HepG2 (cell line): Measurements from ENCODE around the gene RCE1. TPM values are rescaled to one million over a fixed set of nuclear protein-coding genes. Genes with fewer than 3 reads are reported as not detected.

Experiments used
- ATAC-seq: fragments of 200-7000 bp; cut with Tn5 transposase; 3 replicates; pipeline ENCODE4 v1.9.1; 2020; ENCODE audit warnings: mild to moderate bottlenecking, moderate library complexity
- BruUV-seq: library from RNA; stranded (reverse); fragments of 400-500 nt; replicated peaks from 2 replicates; lab custom pipeline; 2021; lab: Mats Ljungman, UMichigan
- CTCF ChIA-PET: fragments of 300-600 bp; formaldehyde crosslinking; extraction: SDS; loops from one replicate; lab custom pipeline; 2021; ENCODE audit warnings: low total read pairs, inconsistent platforms, low intra/inter-chr PET ratio; lab: Yijun Ruan, JAX
- POLR2A ChIA-PET: fragments of 350-600 bp; sonication (Branson Sonifier 250); formaldehyde crosslinking; loops from one replicate; lab custom pipeline; 2020; ENCODE audit warnings: antibody characterized with exemption, inconsistent platforms; lab: Yijun Ruan, JAX
- DNase-seq: peaks from one replicate; pipeline ENCODE4 v3.0.0-alpha.2; 2015; ENCODE audit warnings: low spot score
- FAIRE-seq: peaks from 3 replicates; lab custom pipeline; 2011; peaks lifted over from hg19 to GRCh38; lab: Jason Lieb, UNC
- H2AFZ ChIP-seq: one replicate; pipeline ENCODE4 v1.6.1; 2011; ENCODE audit warnings: low read length, inconsistent platforms
- H3K27ac ChIP-seq: fragments of 300-600 bp; 3 replicates; pipeline ENCODE4 v1.8.0; 2011; ENCODE audit warnings: mixed run types, mild to moderate bottlenecking, mixed read lengths, low read length, inconsistent platforms; ENCODE audit not compliant: insufficient read depth; ENCODE audit errors: extremely low read length
- H3K27me3 ChIP-seq, 2 experiments: fragments of 200-600 bp in 1 of 2; 2 replicates in 1 of 2; 3 replicates in 1 of 2; pipeline versions ENCODE4 v1.6.0 to v1.8.0; 2011; ENCODE audit warnings: low read length in 2 of 2, mild to moderate bottlenecking in 2 of 2, moderate library complexity in 2 of 2, inconsistent platforms in 1 of 2; ENCODE audit not compliant: insufficient read depth in 2 of 2, control insufficient read depth in 1 of 2
- H3K36me3 ChIP-seq, 2 experiments: fragments of 200-600 bp in 1 of 2; replicated peaks in 1 of 2; 2 replicates in 1 of 2; 3 replicates in 1 of 2; pipeline versions ENCODE4 v1.5.1 to v1.8.0; 2011; ENCODE audit warnings: low read length in 2 of 2, inconsistent platforms in 1 of 2; ENCODE audit not compliant: insufficient read depth in 2 of 2, control insufficient read depth in 1 of 2
- H3K4me1 ChIP-seq: 2 replicates; pipeline ENCODE4 v1.5.1; 2012; ENCODE audit warnings: low read length, inconsistent platforms; ENCODE audit not compliant: insufficient read depth
- H3K4me2 ChIP-seq: 2 replicates; pipeline ENCODE4 v1.6.0; 2011; ENCODE audit warnings: low read depth, low read length, inconsistent platforms
- H3K4me3 ChIP-seq, 3 experiments: fragments of 200-600 bp in 1 of 3; sonication (generic), shearing (Covaris generic) in 1 of 3; replicated peaks in 1 of 3; 2 replicates each; pipeline ENCODE4 v1.5.1; 2011 to 2016; ENCODE audit warnings: low read length in 3 of 3, inconsistent platforms in 2 of 3, low read depth in 2 of 3, mild to moderate bottlenecking in 2 of 3, control low read depth in 1 of 3, mixed read lengths in 1 of 3; ENCODE audit not compliant: insufficient read depth in 1 of 3
- H3K79me2 ChIP-seq: one replicate; pipeline ENCODE4 v1.6.1; 2011; ENCODE audit warnings: low read length, inconsistent platforms; ENCODE audit not compliant: insufficient read depth
- H3K9ac ChIP-seq: 2 replicates; pipeline ENCODE4 v1.6.0; 2011; ENCODE audit warnings: mild to moderate bottlenecking, low read depth, low read length, inconsistent platforms; ENCODE audit not compliant: insufficient read depth
- H3K9me3 ChIP-seq: 2 replicates; pipeline ENCODE4 v1.5.1; 2012; ENCODE audit warnings: mild to moderate bottlenecking, low read length
- H4K20me1 ChIP-seq: 2 replicates; pipeline ENCODE4 v1.6.0; 2011; ENCODE audit warnings: inconsistent platforms, mild to moderate bottlenecking, low read length, moderate library complexity; ENCODE audit not compliant: insufficient read depth
- MIXL1 ChIP-seq: IDR thresholded peaks from 2 replicates; pipeline ENCODE4 v1.6.1; 2016
- TBX3 ChIP-seq: fragments of 450-650 bp; IDR thresholded peaks from 2 replicates; pipeline ENCODE4 v1.6.1; 2017; ENCODE audit warnings: antibody characterized with exemption, mild to moderate bottlenecking, inconsistent platforms, borderline replicate concordance
- ZNF501 ChIP-seq: sonication (generic); formaldehyde crosslinking; IDR thresholded peaks from 2 replicates; pipeline ENCODE4 v1.5.1; 2020; ENCODE audit warnings: mild to moderate bottlenecking, moderate library complexity, missing genetic modification reagents
- WGBS: methylation state at CpG from one replicate; pipeline ENCODE4 v1.1.6; 2017; ENCODE audit warnings: low lambda C conversion rate; 5-methylcytosine and 5-hydroxymethylcytosine counted together
- in situ Hi-C: cut with HindIII; loops from 2 replicates; pipeline ENCODE4 v1.10.0; 2017; ENCODE audit warnings: low pct_unique_long_range_greater_than_20kb; ENCODE audit not compliant: extremely low pct_ligation_motif_present
- intact Hi-C: fragments of 100-400 bp; cut with micrococcal nuclease; formaldehyde crosslinking; loops from one replicate; pipeline ENCODE4 v1.10.0; 2022; ENCODE audit not compliant: unreplicated experiment
- polyA plus RNA-seq, 8 experiments: library from polyadenylated mRNA; depleted of rRNA in 3 of 8; stranded (reverse) in 7 of 8; unstranded in 1 of 8; fragments of >200 nt; fragmentation: Illumina TruSeq in 4 of 8; extraction: Trizol in 4 of 8; gene quantifications; 2 replicates each; pipeline versions ENCODE4 v1.2.1 to v1.2.3, GENCODE V29; 2011 to 2016; ENCODE audit warnings: low read depth in 4 of 8, missing spikeins in 1 of 8, mixed read lengths in 1 of 8; ENCODE audit not compliant: insufficient read depth in 1 of 8
- total RNA-seq, 5 experiments: library from RNA; depleted of rRNA; stranded (reverse); fragments of >200 nt; fragmentation: Illumina TruSeq; extraction: Trizol; gene quantifications; 2 replicates each; pipeline ENCODE4 v1.2.3, GENCODE V29; 2016; ENCODE audit warnings: low read depth in 1 of 5
- TF ChIP-seq, protein P1 (sequence below): sonication (generic); formaldehyde crosslinking; IDR thresholded peaks from 2 replicates; pipeline ENCODE4 v1.4.0; 2020; ENCODE audit warnings: missing genetic modification reagents
- TF ChIP-seq, protein P2 (sequence below): sonication (generic); formaldehyde crosslinking; IDR thresholded peaks from 2 replicates; pipeline ENCODE4 v1.4.0; 2020; ENCODE audit warnings: missing genetic modification reagents, borderline replicate concordance
- TF ChIP-seq, protein P3 (sequence below): sonication (generic); formaldehyde crosslinking; conservative IDR thresholded peaks from 2 replicates; pipeline ENCODE4 v1.8.0; 2022; ENCODE audit warnings: mild to moderate bottlenecking, moderate library complexity, missing genetic modification reagents
- TF ChIP-seq, protein P4 (sequence below): IDR thresholded peaks from 2 replicates; pipeline ENCODE4 v1.6.1; 2012; ENCODE audit warnings: inconsistent platforms

RCE1 gene
- total and polyA plus RNA-seq, 2 of the 13 experiments (the other 11 are each of a cell fraction or from before 2014, with no cell fraction given): 22.2 to 22.4 TPM

DNA sequence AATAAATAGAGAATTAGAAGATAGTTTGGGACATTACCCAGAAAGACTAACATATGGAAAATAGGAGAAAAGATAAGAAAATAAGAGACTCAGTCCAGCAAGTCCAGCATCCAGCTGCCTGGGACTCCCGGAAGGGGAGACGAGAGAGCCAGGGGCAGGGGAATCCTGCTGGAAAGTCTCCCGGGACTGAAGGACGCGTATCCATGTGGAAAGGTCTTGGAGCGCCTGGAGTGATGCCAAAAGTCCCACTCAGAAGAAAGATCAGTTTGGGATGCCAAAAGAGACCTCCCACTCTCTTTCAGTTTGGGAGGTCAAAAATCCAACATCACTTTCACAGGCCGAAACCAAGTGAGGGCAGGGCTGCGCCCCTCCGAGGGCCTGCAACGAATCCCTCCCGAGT lies 44.3 kb downstream of the RCE1 start:
- intact Hi-C loops: no loop called here
- Histone ChIP-seq H3K4me2 (no peak overlapping the region), H3K27me3 (no peaks in the 10 kb centered on the region), H3K9ac (no peak overlapping the region), H3K4me3 (no peak overlapping the region), H3K4me1 (peaks cover 59% of the 10 kb centered on the region), H3K9me3 (no peaks in the 10 kb centered on the region), H2AFZ (no peak overlapping the region), H3K36me3 (peaks cover 0 to 22% of the 10 kb centered on the region in 2 experiments; a peak in 2 of 5 replicates), H3K27ac (no peak overlapping the region), H3K79me2 (peaks cover 21% of the 10 kb centered on the region), H4K20me1 (peaks cover 13% of the 10 kb centered on the region; the same call in 1 of the 2 replicates)
- ATAC-seq (no peak), DNase-seq (no peak), FAIRE-seq (no peak)
- ChIA-PET POLR2A (no interaction called here), CTCF (no interaction called here)
- TF ChIP-seq, protein P1, sequence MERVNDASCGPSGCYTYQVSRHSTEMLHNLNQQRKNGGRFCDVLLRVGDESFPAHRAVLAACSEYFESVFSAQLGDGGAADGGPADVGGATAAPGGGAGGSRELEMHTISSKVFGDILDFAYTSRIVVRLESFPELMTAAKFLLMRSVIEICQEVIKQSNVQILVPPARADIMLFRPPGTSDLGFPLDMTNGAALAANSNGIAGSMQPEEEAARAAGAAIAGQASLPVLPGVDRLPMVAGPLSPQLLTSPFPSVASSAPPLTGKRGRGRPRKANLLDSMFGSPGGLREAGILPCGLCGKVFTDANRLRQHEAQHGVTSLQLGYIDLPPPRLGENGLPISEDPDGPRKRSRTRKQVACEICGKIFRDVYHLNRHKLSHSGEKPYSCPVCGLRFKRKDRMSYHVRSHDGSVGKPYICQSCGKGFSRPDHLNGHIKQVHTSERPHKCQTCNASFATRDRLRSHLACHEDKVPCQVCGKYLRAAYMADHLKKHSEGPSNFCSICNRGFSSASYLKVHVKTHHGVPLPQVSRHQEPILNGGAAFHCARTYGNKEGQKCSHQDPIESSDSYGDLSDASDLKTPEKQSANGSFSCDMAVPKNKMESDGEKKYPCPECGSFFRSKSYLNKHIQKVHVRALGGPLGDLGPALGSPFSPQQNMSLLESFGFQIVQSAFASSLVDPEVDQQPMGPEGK (CRISPR knock-in tag): no peak
- TF ChIP-seq ZNF501 (CRISPR knock-in tag): no peak
- TF ChIP-seq TBX3: no peak
- TF ChIP-seq, protein P2, sequence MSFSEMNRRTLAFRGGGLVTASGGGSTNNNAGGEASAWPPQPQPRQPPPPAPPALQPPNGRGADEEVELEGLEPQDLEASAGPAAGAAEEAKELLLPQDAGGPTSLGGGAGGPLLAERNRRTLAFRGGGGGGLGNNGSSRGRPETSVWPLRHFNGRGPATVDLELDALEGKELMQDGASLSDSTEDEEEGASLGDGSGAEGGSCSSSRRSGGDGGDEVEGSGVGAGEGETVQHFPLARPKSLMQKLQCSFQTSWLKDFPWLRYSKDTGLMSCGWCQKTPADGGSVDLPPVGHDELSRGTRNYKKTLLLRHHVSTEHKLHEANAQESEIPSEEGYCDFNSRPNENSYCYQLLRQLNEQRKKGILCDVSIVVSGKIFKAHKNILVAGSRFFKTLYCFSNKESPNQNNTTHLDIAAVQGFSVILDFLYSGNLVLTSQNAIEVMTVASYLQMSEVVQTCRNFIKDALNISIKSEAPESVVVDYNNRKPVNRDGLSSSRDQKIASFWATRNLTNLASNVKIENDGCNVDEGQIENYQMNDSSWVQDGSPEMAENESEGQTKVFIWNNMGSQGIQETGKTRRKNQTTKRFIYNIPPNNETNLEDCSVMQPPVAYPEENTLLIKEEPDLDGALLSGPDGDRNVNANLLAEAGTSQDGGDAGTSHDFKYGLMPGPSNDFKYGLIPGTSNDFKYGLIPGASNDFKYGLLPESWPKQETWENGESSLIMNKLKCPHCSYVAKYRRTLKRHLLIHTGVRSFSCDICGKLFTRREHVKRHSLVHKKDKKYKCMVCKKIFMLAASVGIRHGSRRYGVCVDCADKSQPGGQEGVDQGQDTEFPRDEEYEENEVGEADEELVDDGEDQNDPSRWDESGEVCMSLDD (CRISPR knock-in tag): no peak
- TF ChIP-seq, protein P3, sequence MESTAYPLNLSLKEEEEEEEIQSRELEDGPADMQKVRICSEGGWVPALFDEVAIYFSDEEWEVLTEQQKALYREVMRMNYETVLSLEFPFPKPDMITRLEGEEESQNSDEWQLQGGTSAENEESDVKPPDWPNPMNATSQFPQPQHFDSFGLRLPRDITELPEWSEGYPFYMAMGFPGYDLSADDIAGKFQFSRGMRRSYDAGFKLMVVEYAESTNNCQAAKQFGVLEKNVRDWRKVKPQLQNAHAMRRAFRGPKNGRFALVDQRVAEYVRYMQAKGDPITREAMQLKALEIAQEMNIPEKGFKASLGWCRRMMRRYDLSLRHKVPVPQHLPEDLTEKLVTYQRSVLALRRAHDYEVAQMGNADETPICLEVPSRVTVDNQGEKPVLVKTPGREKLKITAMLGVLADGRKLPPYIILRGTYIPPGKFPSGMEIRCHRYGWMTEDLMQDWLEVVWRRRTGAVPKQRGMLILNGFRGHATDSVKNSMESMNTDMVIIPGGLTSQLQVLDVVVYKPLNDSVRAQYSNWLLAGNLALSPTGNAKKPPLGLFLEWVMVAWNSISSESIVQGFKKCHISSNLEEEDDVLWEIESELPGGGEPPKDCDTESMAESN (CRISPR knock-in tag): no peak
- TF ChIP-seq MIXL1 (CRISPR knock-in tag): no peak
- TF ChIP-seq, protein P4, sequence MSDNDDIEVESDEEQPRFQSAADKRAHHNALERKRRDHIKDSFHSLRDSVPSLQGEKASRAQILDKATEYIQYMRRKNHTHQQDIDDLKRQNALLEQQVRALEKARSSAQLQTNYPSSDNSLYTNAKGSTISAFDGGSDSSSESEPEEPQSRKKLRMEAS: no peak
- BruUV-seq: no TSS peak
- in situ Hi-C loops: no loop called here
- 95% methylated on average over 11 of the region's 11 CpGs for WGBS
